SJSA1 (cell line): Measurements from ENCODE around the gene MAML3. TPM values are rescaled to one million over a fixed set of nuclear protein-coding genes. Genes with fewer than 3 reads are reported as not detected.

Source experiments
- DNase-seq, 2 experiments: peaks; one replicate each; pipeline ENCODE4 v3.0.0-alpha.2; 2015 to 2020; ENCODE audit warnings: low spot score in 2 of 2, low read depth in 1 of 2
- H3K27ac ChIP-seq: fragments of 250-450 bp; sonication (Bioruptor Pico); 2 replicates; pipeline ENCODE4 v1.5.1; 2020; ENCODE audit warnings: mild to moderate bottlenecking, moderate library complexity
- H3K27me3 ChIP-seq: fragments of 250-450 bp; sonication (Bioruptor Pico); replicated peaks from 2 replicates; pipeline ENCODE4 v1.5.1; 2020; ENCODE audit warnings: mild to moderate bottlenecking, moderate library complexity
- H3K36me3 ChIP-seq: fragments of 250-450 bp; sonication (Bioruptor Pico); 2 replicates; pipeline ENCODE4 v1.5.1; 2020; ENCODE audit warnings: mild to moderate bottlenecking
- H3K4me1 ChIP-seq: fragments of 250-450 bp; sonication (Bioruptor Pico); replicated peaks from 2 replicates; pipeline ENCODE4 v1.6.1; 2021; ENCODE audit warnings: mild to moderate bottlenecking
- H3K4me3 ChIP-seq: fragments of 250-450 bp; sonication (Bioruptor Pico); 2 replicates; pipeline ENCODE4 v1.5.1; 2020; ENCODE audit warnings: mild to moderate bottlenecking
- H3K9me3 ChIP-seq: fragments of 250-450 bp; sonication (Bioruptor Pico); replicated peaks from 2 replicates; pipeline ENCODE4 v1.5.1; 2020; ENCODE audit warnings: mild to moderate bottlenecking
- total RNA-seq: library from RNA; depleted of rRNA; stranded (reverse); fragments of >200 nt; shearing (Covaris generic); gene quantifications from 2 replicates; pipeline ENCODE4 v1.2.3, GENCODE V29; 2014

MAML3 gene
- total RNA-seq, 1 experiment from 2014 or later = 1.8 TPM

DNA sequence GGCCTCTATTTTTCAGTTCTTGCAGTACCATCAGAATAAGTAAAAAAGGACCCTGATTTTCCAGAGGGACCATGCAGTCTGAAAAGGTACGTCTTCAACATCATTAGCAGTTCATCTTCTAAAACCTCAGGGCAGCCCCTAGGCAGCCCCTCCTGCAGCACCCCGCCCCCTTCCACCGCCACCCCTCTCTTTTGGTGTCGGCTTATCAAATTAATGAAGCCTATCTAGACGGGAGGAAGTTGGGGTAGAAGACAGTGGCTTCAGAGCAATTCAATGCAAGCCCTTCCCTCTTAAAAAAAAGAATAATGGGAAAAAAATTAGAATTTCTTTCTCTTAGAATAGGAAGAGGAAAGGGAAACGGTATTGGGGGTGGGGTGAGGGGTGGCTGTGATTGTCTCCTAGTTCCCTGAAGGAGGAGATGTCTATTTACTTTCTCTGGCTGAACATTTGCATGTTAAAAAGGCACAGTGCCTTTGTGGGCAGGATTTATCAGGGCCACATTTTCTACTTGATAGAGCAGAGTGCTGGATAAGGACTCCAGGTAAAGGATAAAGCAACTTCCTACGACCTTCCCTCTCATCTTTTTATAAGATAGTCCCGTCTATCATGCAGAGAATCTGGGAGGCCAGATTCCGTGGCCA is 329.0 kb downstream of the MAML3 start:
- Histone ChIP-seq H3K27ac (no peak overlapping the region), H3K36me3 (no peaks in the 10 kb centered on the region), H3K9me3 (no peaks in the 10 kb centered on the region), H3K27me3 (no peaks in the 10 kb centered on the region), H3K4me3 (no peak overlapping the region), H3K4me1 (0 out of 2 replicates have a peak, but pooled peaks cover 3% of the 10 kb centered on the region)
- DNase-seq = no peak

DNA sequence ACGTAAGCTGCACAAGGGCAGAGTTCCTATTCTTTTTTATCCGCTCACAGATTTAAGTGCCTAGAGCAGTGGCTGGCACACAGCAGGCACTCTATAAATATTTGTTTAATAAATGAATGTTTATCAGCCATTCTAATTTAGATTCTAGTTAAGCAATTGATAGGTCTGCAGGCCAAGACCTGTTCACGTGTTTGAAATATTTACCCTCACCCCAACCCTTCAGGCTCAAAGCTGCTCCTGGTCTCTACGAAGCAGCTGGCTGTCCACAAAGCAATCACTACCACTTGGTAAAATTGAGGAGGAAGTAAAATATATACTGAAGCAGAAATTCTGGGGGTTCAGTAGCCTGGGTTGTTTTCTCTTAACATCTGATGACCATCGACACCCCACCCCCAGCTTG is 330.2 kb downstream of the MAML3 start:
- Histone ChIP-seq H3K9me3 (no peaks in the 10 kb centered on the region), H3K36me3 (no peaks in the 10 kb centered on the region), H3K4me1 (0 out of 2 replicates have a peak, but pooled peaks cover 3% of the 10 kb centered on the region), H3K4me3 (no peak overlapping the region), H3K27me3 (no peaks in the 10 kb centered on the region), H3K27ac (no peak overlapping the region)
- no peak for DNase-seq

GRCh38 chr4:139823345-139823744 is 330.6 kb downstream of the MAML3 start:
- Histone ChIP-seq H3K4me1 (0 out of 2 replicates have a peak, but pooled peaks cover 3% of the 10 kb centered on the region), H3K36me3 (no peaks in the 10 kb centered on the region), H3K4me3 (no peak overlapping the region), H3K27me3 (no peaks in the 10 kb centered on the region), H3K9me3 (no peaks in the 10 kb centered on the region), H3K27ac (no peak overlapping the region)
- no peak for DNase-seq

- H3K4me1 ChIP-seq = 0 out of 2 replicates have a peak, but pooled peaks cover 3% of the 10 kb centered on the region
- no peak for DNase-seq
- no peaks in the 10 kb centered on the region for H3K27me3 ChIP-seq
- H3K27ac ChIP-seq = no peak overlapping the region
- H3K4me3 ChIP-seq = no peak overlapping the region
- no peaks in the 10 kb centered on the region for H3K36me3 ChIP-seq
- no peaks in the 10 kb centered on the region for H3K9me3 ChIP-seq
Observed at GRCh38 chr4:139822391-139822790, 331.6 kb downstream of the MAML3 start.

GRCh38 chr4:139819082-139819481 is 334.9 kb downstream of the MAML3 start:
- no peaks in the 10 kb centered on the region for H3K9me3 ChIP-seq
- no peaks in the 10 kb centered on the region for H3K27me3 ChIP-seq
- DNase-seq = no peak
- no peak overlapping the region for H3K4me3 ChIP-seq
- no peaks in the 10 kb centered on the region for H3K36me3 ChIP-seq
- no peak overlapping the region for H3K27ac ChIP-seq
- peaks cover 31% of the 10 kb centered on the region for H3K4me1 ChIP-seq

DNA sequence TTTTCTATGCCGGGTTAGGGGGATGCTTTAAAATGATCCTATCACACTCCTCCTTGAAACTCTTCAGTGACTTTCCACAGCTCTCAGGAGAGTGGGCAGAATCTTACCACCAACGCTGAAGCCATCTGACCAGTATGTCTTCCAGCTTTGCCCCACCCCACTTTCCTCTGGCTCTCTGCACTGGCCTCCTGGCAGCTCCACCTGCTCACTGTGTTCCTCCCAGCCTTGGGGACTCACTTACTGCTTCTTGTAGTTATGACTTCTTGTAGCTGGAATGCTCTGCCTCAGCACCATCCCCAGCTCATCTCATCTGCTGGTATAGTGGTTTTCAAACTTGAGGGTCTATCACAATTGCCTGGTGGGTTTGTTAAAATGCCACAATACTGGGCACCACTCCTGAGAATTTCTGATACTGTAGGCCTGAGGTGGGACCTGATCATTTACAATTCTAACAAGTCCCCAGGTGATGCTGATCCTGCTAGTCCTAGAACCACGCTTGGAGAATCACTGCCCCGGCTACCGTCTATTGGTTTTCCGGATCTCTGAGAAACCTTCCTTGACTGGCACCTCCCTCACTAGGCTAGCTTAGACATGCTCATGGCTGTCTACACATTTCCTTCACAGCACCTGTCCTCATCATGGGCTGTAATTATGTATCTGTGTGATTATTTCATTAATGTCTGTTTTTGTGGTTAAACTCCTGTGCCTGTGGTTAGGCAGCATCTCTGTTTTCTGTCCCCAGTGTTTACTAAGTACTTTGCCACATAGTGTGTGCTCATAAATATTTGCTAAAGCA is 336.1 kb downstream of the MAML3 start:
- no peak overlapping the region for H3K27ac ChIP-seq
- H3K4me1 ChIP-seq = peaks cover 31% of the 10 kb centered on the region
- no peak overlapping the region for H3K4me3 ChIP-seq
- H3K36me3 ChIP-seq = no peaks in the 10 kb centered on the region
- H3K9me3 ChIP-seq = no peaks in the 10 kb centered on the region
- DNase-seq = no peak
- no peaks in the 10 kb centered on the region for H3K27me3 ChIP-seq

GRCh38 chr4:139816856-139817255 is 337.1 kb downstream of the MAML3 start:
- Histone ChIP-seq H3K4me1 (peaks cover 27% of the 10 kb centered on the region), H3K4me3 (no peak overlapping the region), H3K27ac (peak overlapping the region; percentile 92), H3K9me3 (no peaks in the 10 kb centered on the region), H3K27me3 (no peaks in the 10 kb centered on the region), H3K36me3 (no peaks in the 10 kb centered on the region)
- no peak for DNase-seq

GRCh38 chr4:139815778-139816601 is 338.0 kb downstream of the MAML3 start:
- H3K4me3 ChIP-seq = peak overlapping the region; percentile 36
- peak overlapping the region; percentile 92 for H3K27ac ChIP-seq
- peaks cover 27% of the 10 kb centered on the region for H3K4me1 ChIP-seq
- DNase-seq = peak; percentile 87 to 91
- H3K9me3 ChIP-seq = no peaks in the 10 kb centered on the region
- no peaks in the 10 kb centered on the region for H3K27me3 ChIP-seq
- no peaks in the 10 kb centered on the region for H3K36me3 ChIP-seq

DNA sequence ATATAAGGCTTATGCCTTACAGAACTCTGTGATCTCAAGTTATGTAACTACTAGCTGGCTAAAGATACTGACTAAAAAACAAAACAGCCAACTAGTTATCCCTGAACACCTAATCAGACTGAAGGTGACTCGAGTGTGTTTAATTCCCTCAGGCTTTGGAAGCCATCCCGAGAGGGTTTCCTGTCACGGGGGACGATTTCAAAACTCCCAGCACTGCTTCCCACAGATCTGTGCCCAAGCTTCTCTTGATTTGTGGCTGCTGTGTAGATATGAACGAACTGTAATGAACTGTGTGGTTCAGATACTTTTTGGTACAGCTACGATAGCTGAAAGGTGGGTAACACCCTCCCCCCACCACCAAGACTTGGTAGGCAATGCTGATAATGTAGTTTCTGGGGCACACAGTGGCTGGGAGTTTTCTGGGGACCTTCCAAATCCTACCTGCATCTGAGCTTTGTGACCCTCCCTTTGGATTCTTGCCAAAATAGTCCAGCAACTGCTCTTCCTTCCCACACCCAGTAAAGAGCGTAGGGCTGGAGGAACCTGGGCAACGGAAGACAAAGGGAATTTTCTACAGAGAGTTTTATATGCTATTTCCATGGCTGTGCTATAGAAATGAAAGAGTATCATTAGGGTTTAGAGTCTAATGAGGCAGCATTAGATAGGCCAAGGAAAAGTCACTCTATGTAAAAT is 339.5 kb downstream of the MAML3 start:
- Histone ChIP-seq H3K4me1 (peaks cover 32% of the 10 kb centered on the region), H3K4me3 (no peak overlapping the region), H3K27me3 (no peaks in the 10 kb centered on the region), H3K27ac (peak overlapping the region; percentile 92; the same call in 1 of the 2 replicates), H3K36me3 (no peaks in the 10 kb centered on the region), H3K9me3 (peaks cover 5% of the 10 kb centered on the region; the same call in 1 of the 2 replicates)
- DNase-seq = no peak

GRCh38 chr4:139813881-139814280 is 340.1 kb downstream of the MAML3 start:
- Histone ChIP-seq H3K9me3 (peaks cover 5% of the 10 kb centered on the region; the same call in 1 of the 2 replicates), H3K4me3 (no peak overlapping the region), H3K27ac (no peak overlapping the region), H3K4me1 (peaks cover 37% of the 10 kb centered on the region), H3K36me3 (no peaks in the 10 kb centered on the region), H3K27me3 (no peaks in the 10 kb centered on the region)
- no peak for DNase-seq

DNA sequence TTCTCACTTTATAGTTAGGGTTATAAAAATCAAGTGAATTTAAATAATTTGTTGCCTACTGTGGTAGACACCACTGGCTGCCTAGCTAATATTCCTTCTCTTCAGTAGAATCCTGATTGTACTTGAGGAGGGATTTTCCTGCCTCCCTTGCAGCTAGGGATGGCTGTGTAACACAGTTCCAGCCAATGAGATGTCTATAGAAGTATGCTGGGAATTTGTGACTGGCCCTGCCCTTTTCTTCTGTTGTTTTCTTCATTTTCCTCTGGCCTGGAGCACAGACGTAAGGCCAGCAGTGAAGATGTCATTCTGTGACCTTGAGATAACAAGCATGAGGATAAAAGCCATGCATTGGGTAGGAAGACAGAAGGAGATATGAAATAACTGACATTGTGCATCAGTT is 343.3 kb downstream of the MAML3 start:
- H3K36me3 ChIP-seq = no peaks in the 10 kb centered on the region
- no peaks in the 10 kb centered on the region for H3K27me3 ChIP-seq
- no peak for DNase-seq
- H3K27ac ChIP-seq = no peak overlapping the region
- H3K4me3 ChIP-seq = no peak overlapping the region
- H3K4me1 ChIP-seq = peaks cover 32% of the 10 kb centered on the region
- peaks cover 5% of the 10 kb centered on the region; the same call in 1 of the 2 replicates for H3K9me3 ChIP-seq

- H3K4me1 ChIP-seq = peaks cover 22% of the 10 kb centered on the region
- no peaks in the 10 kb centered on the region for H3K27me3 ChIP-seq
- no peak overlapping the region for H3K4me3 ChIP-seq
- no peaks in the 10 kb centered on the region for H3K36me3 ChIP-seq
- DNase-seq = no peak
- H3K9me3 ChIP-seq = peaks cover 5% of the 10 kb centered on the region; the same call in 1 of the 2 replicates
- no peak overlapping the region for H3K27ac ChIP-seq
Observed at GRCh38 chr4:139809757-139810140, 344.2 kb downstream of the MAML3 start.
